GM19395 (cell line): Measurements from ENCODE around the gene HIGD1B.
"Not testable (repeated sequence)": the region's sequence is repeated elsewhere in the genome, so short reads cannot be mapped to it uniquely, and the experiment has no call there.

Source experiments
- ATAC-seq: cut with Tn5 transposase; IDR thresholded peaks from one replicate; pipeline ENCODE4 v1.9.1; 2021; ENCODE audit warnings: mild to moderate bottlenecking, moderate library complexity; ENCODE audit not compliant: unreplicated experiment

Gene HIGD1B

GRCh38 chr17:44847586-44847985 lies at the start of gene HIGD1B:
Gene HIGD1B (plus strand): TSS chr17:44847883. CDS start chr17:44848153, 270 bp downstream.
- no peak for ATAC-seq

GRCh38 chr17:44798356-44798755 lies 49.3 kb upstream of the HIGD1B start:
- ATAC-seq: no peak

- ATAC-seq: no peak
Measured at GRCh38 chr17:44801880-44802279, 45.8 kb upstream of the HIGD1B start.

GRCh38 chr17:44804302-44805089 lies 43.2 kb upstream of the HIGD1B start:
- no peak for ATAC-seq

- no peak for ATAC-seq
Measured at GRCh38 chr17:44807093-44807816, 40.4 kb upstream of the HIGD1B start.

GRCh38 chr17:44807817-44808155 lies 39.9 kb upstream of the HIGD1B start:
- no peak for ATAC-seq

GRCh38 chr17:44808156-44808555 lies 39.5 kb upstream of the HIGD1B start:
- no peak for ATAC-seq

GRCh38 chr17:44808656-44809388 lies 38.9 kb upstream of the HIGD1B start:
- not testable (repeated sequence) for ATAC-seq

- no peak for ATAC-seq
Measured at GRCh38 chr17:44812263-44812662, 35.4 kb upstream of the HIGD1B start.

- not testable (repeated sequence) for ATAC-seq
Measured at GRCh38 chr17:44818508-44818907, 29.2 kb upstream of the HIGD1B start.

GRCh38 chr17:44820631-44821212 lies 27.0 kb upstream of the HIGD1B start:
- ATAC-seq: no peak

- ATAC-seq: not testable (repeated sequence)
Measured at GRCh38 chr17:44825236-44825635, 22.4 kb upstream of the HIGD1B start.

- ATAC-seq: no peak
Measured at GRCh38 chr17:44826123-44826790, 21.4 kb upstream of the HIGD1B start.

GRCh38 chr17:44827863-44828262 lies 19.8 kb upstream of the HIGD1B start:
- no peak for ATAC-seq

GRCh38 chr17:44828919-44829522 lies 18.7 kb upstream of the HIGD1B start:
- no peak for ATAC-seq

- ATAC-seq: no peak
Measured at GRCh38 chr17:44829523-44830358, 17.9 kb upstream of the HIGD1B start, which contains the start of gene GJC1. Gene GJC1 (minus strand): TSS chr17:44830287. CDS start chr17:44805817, 24,470 bp downstream.

- ATAC-seq: no peak
Measured at GRCh38 chr17:44830359-44831288, 17.1 kb upstream of the HIGD1B start.

- no peak for ATAC-seq
Measured at GRCh38 chr17:44831371-44831770, 16.3 kb upstream of the HIGD1B start.
